Activated naive CD4-positive, alpha-beta T cell treated with anti-CD3 and anti-CD28 coated beads, Interleukin-2, amount 10 ng/mL, durations not matched to agents 7 days and 5 days (primary cell): ENCODE data around the gene RBMS3.
"Not testable (repeated sequence)": the region's sequence is repeated elsewhere in the genome, so short reads cannot be mapped to it uniquely, and the experiment has no call there.

ENCODE experiments used
- CTCF ChIA-PET: fragments of 350-600 bp; sonication (Branson Sonifier 250); formaldehyde crosslinking; loops from one replicate; lab custom pipeline; 2021; ENCODE audit warnings: antibody characterized with exemption; lab: Charles Lee
- DNase-seq: peaks from one replicate; pipeline ENCODE4 v3.0.0-alpha.2; 2020
- H3K27ac Mint-ChIP-seq: one replicate; pipeline ENCODE4 v1.8.0; 2021; ENCODE audit warnings: mild to moderate bottlenecking, moderate library complexity, mixed read lengths
- H3K27me3 Mint-ChIP-seq: one replicate; pipeline ENCODE4 v1.8.0; 2021; ENCODE audit warnings: mild to moderate bottlenecking, mixed read lengths
- H3K36me3 Mint-ChIP-seq: one replicate; pipeline ENCODE4 v1.8.0; 2021; ENCODE audit warnings: mixed read lengths
- H3K4me1 Mint-ChIP-seq: one replicate; pipeline ENCODE4 v1.8.0; 2021; ENCODE audit warnings: mixed read lengths
- H3K4me3 Mint-ChIP-seq: one replicate; pipeline ENCODE4 v1.8.0; 2021; ENCODE audit warnings: mild to moderate bottlenecking, moderate library complexity, mixed read lengths
- H3K9me3 Mint-ChIP-seq: one replicate; pipeline ENCODE4 v1.8.0; 2021; ENCODE audit warnings: mixed read lengths

The RBMS3 gene

DNA sequence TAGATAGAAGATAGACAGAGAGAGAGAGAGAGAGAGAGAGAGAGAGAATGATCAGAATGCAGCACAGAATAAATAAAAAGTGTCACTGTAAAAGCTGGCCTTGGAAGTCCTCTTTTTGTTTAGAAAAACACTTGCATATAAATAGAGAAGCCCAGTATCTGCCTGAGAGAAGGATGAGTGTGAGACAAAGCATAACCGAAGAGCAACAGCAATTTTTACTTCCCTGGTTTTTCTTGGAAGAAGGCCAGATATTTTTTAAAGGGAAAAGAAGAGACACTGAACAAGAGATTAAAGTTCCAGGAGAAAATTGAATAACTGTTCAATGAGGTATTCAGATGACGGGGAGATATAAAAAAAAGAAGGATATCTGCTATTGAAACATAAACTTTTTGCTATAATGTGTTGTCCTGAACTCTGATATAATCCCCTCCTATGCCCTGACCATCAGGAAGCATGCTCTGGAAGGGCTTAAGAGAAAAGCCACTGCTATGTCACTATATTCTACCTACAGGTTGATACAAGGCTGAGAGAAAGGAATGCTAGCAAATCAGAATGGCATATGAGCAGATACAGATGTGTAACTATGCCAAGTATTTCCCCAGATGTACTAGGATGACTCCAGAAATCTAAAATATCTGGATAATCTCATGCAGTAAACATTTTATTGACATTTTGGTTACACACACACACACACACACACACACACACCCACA is 358.9 kb downstream of the RBMS3 start:
- Mint-ChIP-seq H3K36me3 (no peaks in the 10 kb centered on the region), H3K9me3 (no peaks in the 10 kb centered on the region), H3K27me3 (peaks cover 4% of the 10 kb centered on the region), H3K27ac (no peak overlapping the region), H3K4me1 (no peaks in the 10 kb centered on the region), H3K4me3 (no peak overlapping the region)
- DNase-seq = no peak
- CTCF ChIA-PET = no interaction called here

DNA sequence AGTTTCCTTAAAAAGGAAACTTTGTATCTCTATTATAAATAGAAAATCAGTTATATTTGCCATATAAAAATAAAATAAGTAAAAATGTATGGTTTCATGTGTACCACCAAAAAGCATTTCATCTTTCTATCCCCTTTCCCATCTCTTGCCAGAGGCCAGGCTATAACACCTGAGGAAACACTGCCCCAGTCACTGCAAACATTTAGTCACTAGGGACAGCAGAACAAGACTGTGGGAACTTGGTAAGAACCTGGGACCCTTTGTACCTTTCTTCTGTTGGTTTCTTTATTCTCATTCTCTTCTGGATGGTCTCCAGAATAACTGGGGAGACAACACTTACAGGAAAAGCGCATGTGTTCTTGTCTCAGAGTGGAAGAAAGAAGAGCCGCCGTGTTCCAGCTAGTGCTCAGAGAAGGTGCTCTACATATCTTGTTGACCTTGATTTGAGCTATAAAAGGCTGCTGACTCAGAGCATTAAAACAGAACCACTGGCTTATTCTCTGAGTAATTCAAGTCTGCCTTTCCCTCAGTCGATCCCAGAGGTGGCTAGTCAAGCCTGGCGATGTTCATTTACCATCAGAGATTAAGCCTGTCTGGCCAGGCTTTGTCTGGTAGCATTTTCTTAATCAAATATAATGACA is 361.6 kb downstream of the RBMS3 start:
- H3K27me3 Mint-ChIP-seq = no peaks in the 10 kb centered on the region
- CTCF ChIA-PET = no interaction called here
- H3K9me3 Mint-ChIP-seq = no peaks in the 10 kb centered on the region
- no peaks in the 10 kb centered on the region for H3K4me1 Mint-ChIP-seq
- H3K36me3 Mint-ChIP-seq = no peaks in the 10 kb centered on the region
- DNase-seq = no peak
- H3K27ac Mint-ChIP-seq = no peak overlapping the region
- H3K4me3 Mint-ChIP-seq = no peak overlapping the region

- no peak for DNase-seq
- Mint-ChIP-seq H3K36me3 (no peaks in the 10 kb centered on the region), H3K4me3 (no peak overlapping the region), H3K27ac (no peak overlapping the region), H3K4me1 (no peaks in the 10 kb centered on the region), H3K9me3 (no peaks in the 10 kb centered on the region), H3K27me3 (no peaks in the 10 kb centered on the region)
- CTCF ChIA-PET = no interaction called here
These were observed 362.2 kb downstream of the RBMS3 start for GRCh38 chr3:29643034-29643425.

DNA sequence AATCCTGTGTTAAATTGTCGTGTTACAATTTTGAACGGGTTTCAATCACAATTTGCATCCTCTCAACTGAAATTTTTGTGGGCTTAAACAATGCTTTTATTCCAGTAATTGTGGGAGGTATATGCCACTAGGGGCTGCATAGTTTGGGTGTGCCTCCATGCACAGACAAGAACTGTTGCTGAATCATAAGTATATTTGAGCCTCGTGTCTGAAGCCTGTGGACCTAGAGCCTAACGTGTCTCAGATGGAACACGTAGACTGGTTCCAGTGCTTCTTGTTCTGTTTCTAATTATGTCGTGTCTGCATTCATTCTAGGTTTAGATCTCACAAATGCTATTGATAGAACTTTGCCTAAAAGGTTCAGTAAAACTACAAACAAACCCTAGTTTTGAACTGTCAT is 363.4 kb downstream of the RBMS3 start:
- Mint-ChIP-seq H3K27ac (no peak overlapping the region), H3K4me1 (no peaks in the 10 kb centered on the region), H3K36me3 (no peaks in the 10 kb centered on the region), H3K27me3 (no peaks in the 10 kb centered on the region), H3K9me3 (no peaks in the 10 kb centered on the region), H3K4me3 (no peak overlapping the region)
- CTCF ChIA-PET = no interaction called here
- DNase-seq = no peak

DNA sequence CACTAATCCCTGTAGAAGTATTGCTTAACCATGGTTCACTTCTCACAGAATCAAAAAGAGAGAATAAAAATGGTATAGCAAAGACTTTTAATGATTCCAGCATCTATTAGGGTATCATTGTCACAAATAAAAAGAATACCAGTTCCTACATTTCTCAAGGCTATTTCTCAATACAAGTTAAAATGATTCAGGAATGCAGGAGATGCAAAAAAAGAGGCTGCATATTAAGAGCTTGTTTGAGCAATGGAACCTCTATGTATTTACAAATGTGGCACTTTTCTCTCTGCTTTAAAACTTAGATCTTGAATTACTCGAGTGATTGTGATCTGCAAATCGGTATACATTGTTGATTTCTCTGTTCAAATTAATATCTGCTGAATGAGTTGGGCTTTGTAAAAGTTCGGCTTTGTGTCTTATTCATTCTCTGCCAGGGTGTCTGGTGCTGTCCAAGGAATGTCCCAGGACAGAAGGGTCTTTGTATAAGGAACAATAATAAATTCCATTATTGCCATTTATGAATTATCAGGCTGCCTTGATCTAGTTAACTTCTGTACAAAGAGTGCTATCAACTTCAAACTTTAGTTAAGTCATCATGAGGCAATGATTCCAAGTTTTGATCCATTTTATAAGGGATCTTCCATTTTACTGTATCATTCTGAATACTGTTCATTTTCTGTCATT is 364.2 kb downstream of the RBMS3 start:
- no peaks in the 10 kb centered on the region for H3K36me3 Mint-ChIP-seq
- H3K4me3 Mint-ChIP-seq = no peak overlapping the region
- CTCF ChIA-PET = no interaction called here
- H3K9me3 Mint-ChIP-seq = no peaks in the 10 kb centered on the region
- H3K27ac Mint-ChIP-seq = no peak overlapping the region
- H3K4me1 Mint-ChIP-seq = peaks cover 2% of the 10 kb centered on the region
- no peak for DNase-seq
- H3K27me3 Mint-ChIP-seq = no peaks in the 10 kb centered on the region

DNA sequence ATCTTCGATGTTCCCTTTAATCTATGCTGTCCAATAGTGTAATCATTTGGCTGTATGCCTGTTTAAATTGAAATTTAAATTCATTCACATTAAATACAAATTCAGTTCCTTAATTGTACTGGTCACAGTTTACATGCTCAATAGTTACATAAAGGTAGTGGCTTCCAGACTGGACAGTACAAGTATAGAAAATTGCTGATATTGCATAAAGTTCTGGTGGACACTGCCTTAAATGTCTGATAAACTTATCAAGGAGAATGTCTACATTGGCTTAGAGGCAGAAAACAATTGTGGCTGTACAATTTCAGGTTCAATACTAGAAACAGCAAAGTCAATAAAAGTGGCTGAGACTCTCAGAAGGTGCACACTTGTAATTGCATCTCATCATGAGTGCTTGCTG is 365.2 kb downstream of the RBMS3 start:
- Mint-ChIP-seq H3K27me3 (no peaks in the 10 kb centered on the region), H3K27ac (no peak overlapping the region), H3K4me1 (peaks cover 2% of the 10 kb centered on the region), H3K9me3 (no peaks in the 10 kb centered on the region), H3K4me3 (no peak overlapping the region), H3K36me3 (no peaks in the 10 kb centered on the region)
- DNase-seq = no peak
- CTCF ChIA-PET = no interaction called here

DNA sequence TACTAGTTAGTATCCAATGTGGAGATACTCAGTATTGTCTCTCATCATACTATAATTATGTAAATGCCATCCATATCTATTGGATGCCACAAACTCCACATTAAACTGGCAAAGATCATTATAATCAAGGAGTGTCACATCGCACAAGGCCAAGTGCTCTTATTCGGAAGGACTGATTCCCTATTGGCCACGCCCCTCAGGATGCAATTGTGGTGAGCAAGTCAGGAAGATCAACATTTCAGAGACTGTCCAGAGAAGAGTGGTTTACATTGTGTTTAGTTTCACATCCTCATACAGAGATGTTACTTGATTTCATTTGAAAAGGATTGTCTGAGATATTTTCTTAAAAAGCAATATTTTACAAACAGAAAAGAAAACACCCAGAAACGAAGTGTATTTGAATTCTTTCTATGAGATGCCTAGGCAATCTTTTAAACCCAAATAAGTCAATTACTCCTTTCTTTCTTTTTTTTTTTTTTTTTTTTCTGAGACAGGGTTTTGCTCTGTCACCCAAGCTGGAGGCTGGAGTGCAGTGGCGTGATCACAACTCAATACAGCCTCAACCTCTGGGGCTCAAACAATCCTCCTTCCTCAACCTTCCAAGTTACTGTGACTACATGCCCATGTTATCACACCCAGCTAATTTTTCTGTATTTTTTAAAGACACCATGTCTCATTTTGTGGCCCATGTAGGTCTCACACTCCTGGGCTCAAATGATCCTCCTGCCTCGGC is 369.1 kb downstream of the RBMS3 start:
- DNase-seq = no peak
- no peaks in the 10 kb centered on the region for H3K27me3 Mint-ChIP-seq
- CTCF ChIA-PET = no interaction called here
- peaks cover 2% of the 10 kb centered on the region for H3K4me1 Mint-ChIP-seq
- no peak overlapping the region for H3K27ac Mint-ChIP-seq
- no peak overlapping the region for H3K4me3 Mint-ChIP-seq
- H3K36me3 Mint-ChIP-seq = no peaks in the 10 kb centered on the region
- no peaks in the 10 kb centered on the region for H3K9me3 Mint-ChIP-seq

GRCh38 chr3:29653680-29654079 is 372.8 kb downstream of the RBMS3 start:
- no peak for DNase-seq
- CTCF ChIA-PET = no interaction called here
- Mint-ChIP-seq H3K9me3 (no peaks in the 10 kb centered on the region), H3K27me3 (no peaks in the 10 kb centered on the region), H3K4me1 (peaks cover 2% of the 10 kb centered on the region), H3K36me3 (no peaks in the 10 kb centered on the region), H3K4me3 (no peak overlapping the region), H3K27ac (no peak overlapping the region)

- Mint-ChIP-seq H3K36me3 (no peaks in the 10 kb centered on the region), H3K4me3 (no peak overlapping the region), H3K4me1 (no peaks in the 10 kb centered on the region), H3K27ac (no peak overlapping the region), H3K9me3 (no peaks in the 10 kb centered on the region), H3K27me3 (no peaks in the 10 kb centered on the region)
- no peak for DNase-seq
- CTCF ChIA-PET = no interaction called here
These were observed 374.3 kb downstream of the RBMS3 start for GRCh38 chr3:29655015-29655747.

DNA sequence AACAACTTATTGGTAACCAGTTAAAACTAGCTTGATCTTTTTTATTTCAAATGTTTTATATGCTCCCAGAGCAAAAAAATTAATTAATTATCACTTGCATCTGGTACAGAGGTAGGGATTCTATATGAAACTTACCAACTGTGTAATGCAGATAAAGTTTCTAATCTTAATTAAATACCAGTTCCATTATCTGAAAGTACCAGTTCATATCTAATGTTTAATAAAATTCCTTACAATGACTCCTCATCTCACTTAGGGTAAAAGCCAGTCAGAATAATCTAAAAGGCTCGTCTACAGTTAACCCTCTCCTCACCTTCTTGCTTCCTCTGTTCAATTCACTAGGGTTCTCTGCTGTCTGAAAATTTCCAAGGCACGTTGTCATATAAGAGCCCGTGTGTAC is 384.8 kb downstream of the RBMS3 start:
- no peaks in the 10 kb centered on the region for H3K27me3 Mint-ChIP-seq
- H3K4me1 Mint-ChIP-seq = no peaks in the 10 kb centered on the region
- no peak overlapping the region for H3K4me3 Mint-ChIP-seq
- H3K27ac Mint-ChIP-seq = no peak overlapping the region
- H3K9me3 Mint-ChIP-seq = no peaks in the 10 kb centered on the region
- CTCF ChIA-PET = no interaction called here
- no peak for DNase-seq
- no peaks in the 10 kb centered on the region for H3K36me3 Mint-ChIP-seq

- DNase-seq = no peak
- H3K36me3 Mint-ChIP-seq = no peaks in the 10 kb centered on the region
- H3K27ac Mint-ChIP-seq = no peak overlapping the region
- CTCF ChIA-PET = no interaction called here
- no peaks in the 10 kb centered on the region for H3K4me1 Mint-ChIP-seq
- no peaks in the 10 kb centered on the region for H3K9me3 Mint-ChIP-seq
- no peak overlapping the region for H3K4me3 Mint-ChIP-seq
- no peaks in the 10 kb centered on the region for H3K27me3 Mint-ChIP-seq
These were observed 387.4 kb downstream of the RBMS3 start for GRCh38 chr3:29668233-29668632.

DNA sequence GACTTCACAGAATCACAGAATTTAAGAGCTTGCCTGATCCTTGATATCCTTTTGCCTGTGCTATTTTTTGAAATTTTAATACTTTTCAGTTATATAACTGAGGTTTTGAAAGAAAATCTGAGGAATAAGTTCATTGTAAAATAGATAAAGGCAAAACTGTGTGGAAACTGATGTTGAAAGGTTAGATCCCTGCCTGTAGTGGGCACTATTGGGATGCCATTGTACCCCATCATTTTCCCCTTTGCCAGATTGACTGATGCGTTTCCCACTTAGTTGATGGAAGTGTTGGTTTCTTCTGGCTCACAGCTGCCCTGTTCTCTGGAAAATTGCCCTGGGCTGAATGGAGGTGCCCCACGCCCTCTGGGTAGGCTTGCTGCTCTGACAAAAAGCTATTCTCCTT is 387.9 kb downstream of the RBMS3 start:
- Mint-ChIP-seq H3K4me1 (no peaks in the 10 kb centered on the region), H3K27ac (no peak overlapping the region), H3K36me3 (no peaks in the 10 kb centered on the region), H3K9me3 (no peaks in the 10 kb centered on the region), H3K27me3 (no peaks in the 10 kb centered on the region), H3K4me3 (no peak overlapping the region)
- CTCF ChIA-PET = no interaction called here
- DNase-seq = no peak

- not testable (repeated sequence) for H3K9me3 Mint-ChIP-seq, H3K36me3 Mint-ChIP-seq, H3K27me3 Mint-ChIP-seq, DNase-seq, H3K4me1 Mint-ChIP-seq, H3K4me3 Mint-ChIP-seq, H3K27ac Mint-ChIP-seq
- CTCF ChIA-PET = interaction anchor here (1.2 kb wide), 1 partner anchor 266 kb away, joined by 4 read pairs; no protein-coding TSS in a partner anchor
These were observed 389.6 kb downstream of the RBMS3 start for GRCh38 chr3:29670476-29670875.

DNA sequence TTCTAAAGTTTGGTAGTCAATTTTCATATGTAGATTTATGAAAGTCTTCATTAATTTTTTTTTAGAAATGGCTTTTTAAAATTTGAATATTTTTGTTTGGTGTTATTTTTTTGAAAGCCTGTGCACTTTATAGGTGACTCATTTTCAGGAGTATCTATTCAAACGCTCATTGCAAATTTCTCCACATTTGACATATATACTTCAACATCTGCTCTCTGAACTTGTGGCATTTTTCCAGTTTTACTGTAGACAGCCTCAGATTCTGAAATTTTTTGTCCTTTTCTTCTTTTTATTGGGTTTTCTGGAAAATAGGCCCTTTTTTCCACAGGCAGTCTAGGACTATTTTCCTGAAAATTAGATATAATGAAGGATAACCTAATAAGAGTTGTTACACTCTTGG is 396.6 kb downstream of the RBMS3 start:
- CTCF ChIA-PET = no interaction called here
- no peak overlapping the region for H3K27ac Mint-ChIP-seq
- H3K27me3 Mint-ChIP-seq = no peaks in the 10 kb centered on the region
- H3K4me1 Mint-ChIP-seq = no peaks in the 10 kb centered on the region
- no peaks in the 10 kb centered on the region for H3K9me3 Mint-ChIP-seq
- no peak overlapping the region for H3K4me3 Mint-ChIP-seq
- DNase-seq = no peak
- H3K36me3 Mint-ChIP-seq = no peaks in the 10 kb centered on the region
